Subcutaneous adipose tissue (tissue), 4 donors: ENCODE results near the gene KRT16. TPM values are rescaled to one million over a fixed set of nuclear protein-coding genes. Genes with fewer than 3 reads are reported as not detected.

ENCODE experiments used
- CTCF ChIP-seq: fragments of 450-650 bp; IDR thresholded peaks from one replicate; pipeline ENCODE4 v1.5.1; 2016; ENCODE audit warnings: low read depth, mild to moderate bottlenecking, control low read depth, antibody characterized with exemption, moderate library complexity
- total RNA-seq, 4 donors: library from RNA; depleted of rRNA; stranded (reverse); fragments of >200 nt; gene quantifications; one replicate each; pipeline ENCODE4 v1.1.0, GENCODE V29; 2016

Gene KRT16
- total RNA-seq, 4 donors from 2014 or later: 7.5 to 42.0 (median 30.4) TPM; not detected in 1

GRCh38 chr17:41629316-41629715 is 16.7 kb upstream of the KRT16 start:
- TF ChIP-seq CTCF: no peak

- TF ChIP-seq CTCF: no peak
These were observed 14.9 kb upstream of the KRT16 start for GRCh38 chr17:41627316-41628072.

- TF ChIP-seq CTCF: no peak
These were observed 13.0 kb upstream of the KRT16 start for GRCh38 chr17:41625602-41626001.

GRCh38 chr17:41624208-41625101 is 11.9 kb upstream of the KRT16 start, which contains the start of gene KRT17:
KRT17 (minus strand) TSS chr17:41624575; CDS start chr17:41624509, 66 bp downstream.
- TF ChIP-seq CTCF: no peak

GRCh38 chr17:41621916-41622315 is 9.3 kb upstream of the KRT16 start:
- no peak for TF ChIP-seq CTCF

GRCh38 chr17:41620583-41621434 is 8.2 kb upstream of the KRT16 start:
- no peak for TF ChIP-seq CTCF
